ENCODE data around the gene P2RX6.

GRCh38 chr22:21014202-21014725 is 701 bp upstream of the P2RX6 start:
- TF ChIP-seq CTCF (IDR thresholded peaks at IDR 0.05; ENCODE audit: borderline replicate concordance, extremely low read depth, low read length, poor library complexity, severe bottlenecking) (no peak), EZH2 (IDR thresholded peaks at IDR 0.05; ENCODE audit: borderline replicate concordance, low read depth, low read length, severe bottlenecking) (no peak)

All from DND-41 (cell line).